Measurements from ENCODE around the gene WASHC4. TPM values are rescaled to one million over a fixed set of nuclear protein-coding genes. Genes with fewer than 3 reads are reported as not detected.

Gene WASHC4
- polyA plus RNA-seq, 1 of the 3 experiments (the other 2 are of a cell fraction): 11.2 TPM

DNA sequence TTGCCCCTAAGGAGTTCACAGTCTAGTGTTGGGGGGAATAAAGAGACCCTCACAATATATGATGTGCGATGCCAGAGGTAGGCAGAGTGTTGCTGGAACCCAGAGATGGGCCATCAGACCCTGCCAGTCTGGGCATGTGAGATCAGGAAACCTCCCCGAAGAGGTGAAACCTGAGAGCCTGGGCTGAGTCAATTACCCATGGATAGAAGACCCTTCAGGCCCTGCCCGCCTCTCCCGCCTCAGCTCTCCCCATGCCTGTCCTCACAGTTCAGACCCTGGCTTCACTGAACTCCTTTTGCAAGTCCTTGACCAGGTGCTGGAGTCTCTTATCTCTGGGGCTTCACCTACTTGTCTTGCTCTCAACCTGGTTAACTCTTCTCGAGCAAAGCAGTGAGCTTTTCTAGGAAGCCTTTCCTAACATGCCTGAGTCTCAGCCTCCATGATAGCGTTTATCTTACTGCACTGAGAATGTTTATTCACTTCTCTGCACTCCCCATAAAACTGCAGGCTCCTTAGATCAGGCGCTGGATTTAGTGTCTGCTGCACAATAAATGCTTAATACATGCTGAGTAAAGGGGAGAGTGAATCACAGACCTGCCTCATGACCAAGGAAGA, 42.9 kb upstream of the WASHC4 start:
- no peaks in the 10 kb centered on the region for H3K9me3 ChIP-seq
- H3K9me2 ChIP-seq: no peaks in the 10 kb centered on the region
- H2AFZ ChIP-seq (ENCODE audit: low read depth): no peak overlapping the region
- H3K27ac ChIP-seq (ENCODE audit: low read depth in 2 of 2, low read length in 1 of 2): no peak overlapping the region
- TF ChIP-seq NFIC (IDR thresholded peaks at IDR 0.05; ENCODE audit: borderline replicate concordance): no peak
- TF ChIP-seq, protein P1, sequence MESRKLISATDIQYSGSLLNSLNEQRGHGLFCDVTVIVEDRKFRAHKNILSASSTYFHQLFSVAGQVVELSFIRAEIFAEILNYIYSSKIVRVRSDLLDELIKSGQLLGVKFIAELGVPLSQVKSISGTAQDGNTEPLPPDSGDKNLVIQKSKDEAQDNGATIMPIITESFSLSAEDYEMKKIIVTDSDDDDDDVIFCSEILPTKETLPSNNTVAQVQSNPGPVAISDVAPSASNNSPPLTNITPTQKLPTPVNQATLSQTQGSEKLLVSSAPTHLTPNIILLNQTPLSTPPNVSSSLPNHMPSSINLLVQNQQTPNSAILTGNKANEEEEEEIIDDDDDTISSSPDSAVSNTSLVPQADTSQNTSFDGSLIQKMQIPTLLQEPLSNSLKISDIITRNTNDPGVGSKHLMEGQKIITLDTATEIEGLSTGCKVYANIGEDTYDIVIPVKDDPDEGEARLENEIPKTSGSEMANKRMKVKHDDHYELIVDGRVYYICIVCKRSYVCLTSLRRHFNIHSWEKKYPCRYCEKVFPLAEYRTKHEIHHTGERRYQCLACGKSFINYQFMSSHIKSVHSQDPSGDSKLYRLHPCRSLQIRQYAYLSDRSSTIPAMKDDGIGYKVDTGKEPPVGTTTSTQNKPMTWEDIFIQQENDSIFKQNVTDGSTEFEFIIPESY (IDR thresholded peaks at IDR 0.05; ENCODE audit: borderline replicate concordance, low read depth): no peak
- no peak for TF ChIP-seq EP300 (IDR thresholded peaks at IDR 0.05; ENCODE audit: borderline replicate concordance in 1 of 2, low read depth in 1 of 2, low read length in 1 of 2)
- TF ChIP-seq POLR2AphosphoS5 (IDR thresholded peaks at IDR 0.05; ENCODE audit: low read depth, low read length): no peak
- no peak for TF ChIP-seq MEF2A (IDR thresholded peaks at IDR 0.05; ENCODE audit: borderline replicate concordance, low read depth)
- no peak for TF ChIP-seq RXRA (IDR thresholded peaks at IDR 0.05; ENCODE audit: borderline replicate concordance, low read depth)
- TF ChIP-seq TAF1 (IDR thresholded peaks at IDR 0.05; ENCODE audit: borderline replicate concordance, low read depth, low read length): no peak
- no peak for TF ChIP-seq RCOR1 (IDR thresholded peaks at IDR 0.05; ENCODE audit: low read length)
- no peak for TF ChIP-seq YY1 (IDR thresholded peaks at IDR 0.05; ENCODE audit: low read depth)
- TF ChIP-seq FOXM1 (IDR thresholded peaks at IDR 0.05; ENCODE audit: low read depth): no peak
- TF ChIP-seq RAD21 (IDR thresholded peaks at IDR 0.05; ENCODE audit: low read length): no peak
- TF ChIP-seq JUND (IDR thresholded peaks at IDR 0.05): no peak
- TF ChIP-seq MXI1 (IDR thresholded peaks at IDR 0.05; ENCODE audit: low read depth, low read length): no peak
- no peak for TF ChIP-seq FOXJ3 (CRISPR knock-in tag; IDR thresholded peaks at IDR 0.05)
- TF ChIP-seq EZH2phosphoT487 (IDR thresholded peaks at IDR 0.05; ENCODE audit: borderline replicate concordance, low read depth): no peak
- H3K4me3 ChIP-seq (ENCODE audit: low read depth in 2 of 2, low read length in 1 of 2): no peak overlapping the region
- ChIA-PET CTCF (interaction anchor here (1.9 kb wide), 1 partner anchor 11 kb away, joined by 11 read pairs; no protein-coding TSS in a partner anchor), POLR2A (no interaction called here)
- peaks cover 0 to 9% of the 10 kb centered on the region in 2 experiments for H3K36me3 ChIP-seq (replicated peaks in 1 of 2; ENCODE audit: control insufficient read depth in 1 of 2, insufficient read depth in 2 of 2, low read length in 1 of 2)
- H3K4me2 ChIP-seq: no peak overlapping the region
- H4K20me1 ChIP-seq (ENCODE audit: insufficient read depth): no peaks in the 10 kb centered on the region
- H3K4me1 ChIP-seq (ENCODE audit: control insufficient read depth in 1 of 2, insufficient read depth in 2 of 2, low read depth in 1 of 2, low read length in 1 of 2): no peaks in the 10 kb centered on the region
- no peaks in the 10 kb centered on the region for H3F3A ChIP-seq (replicated peaks; ENCODE audit: insufficient read depth)
- no peaks in the 10 kb centered on the region for H3K79me2 ChIP-seq (ENCODE audit: insufficient read depth)
- DNase-seq: no peak
- 88% methylated on average over 5 of the region's 7 CpGs for WGBS (ENCODE audit: low lambda C conversion rate)
- H3K27me3 ChIP-seq (ENCODE audit: insufficient read depth): no peaks in the 10 kb centered on the region
- H3K9ac ChIP-seq: no peak overlapping the region

DNA sequence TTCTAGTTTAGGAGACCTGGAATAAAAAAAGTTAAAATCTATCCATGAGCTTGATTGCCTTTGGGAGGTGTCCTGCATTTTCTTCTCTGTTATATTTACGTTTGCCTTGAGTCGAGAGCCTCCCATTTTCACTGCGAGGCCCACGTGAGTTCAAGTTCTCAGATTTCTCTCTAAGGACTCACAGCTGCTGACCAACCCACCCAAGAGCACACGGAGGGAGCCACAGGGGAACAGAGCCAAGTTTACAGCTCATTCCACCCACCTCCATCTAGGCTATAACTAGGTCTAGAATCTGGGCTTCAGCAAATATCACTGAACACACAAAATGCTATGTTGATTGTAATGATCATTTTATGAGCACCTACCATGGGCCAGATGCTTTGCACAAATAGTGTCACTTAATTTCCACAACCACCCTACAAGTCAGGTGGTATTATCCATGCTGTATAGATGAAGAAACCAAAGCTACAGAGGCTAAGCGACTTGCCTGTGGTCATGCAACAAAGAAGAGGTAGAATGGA, 40.0 kb upstream of the WASHC4 start:
- 69% methylated on average over 6 of the region's 6 CpGs for WGBS (ENCODE audit: low lambda C conversion rate)
- DNase-seq: no peak
- no peaks in the 10 kb centered on the region for H3K27me3 ChIP-seq (ENCODE audit: insufficient read depth)
- H2AFZ ChIP-seq (ENCODE audit: low read depth): no peak overlapping the region
- H3K4me2 ChIP-seq: no peak overlapping the region
- H3K4me3 ChIP-seq (ENCODE audit: low read depth in 2 of 2, low read length in 1 of 2): no peak overlapping the region
- no peak overlapping the region for H3K27ac ChIP-seq (ENCODE audit: low read depth in 2 of 2, low read length in 1 of 2)
- TF ChIP-seq FOSL2 (IDR thresholded peaks at IDR 0.05; ENCODE audit: borderline replicate concordance, low read depth) (no peak), ELF1 (IDR thresholded peaks at IDR 0.05) (no peak), NRF1 (IDR thresholded peaks at IDR 0.05; ENCODE audit: low read depth, low read length) (no peak), TEAD4 (IDR thresholded peaks at IDR 0.05; ENCODE audit: borderline replicate concordance, insufficient read depth) (no peak), FOXJ3 (CRISPR knock-in tag; IDR thresholded peaks at IDR 0.05) (no peak), RFX5 (IDR thresholded peaks at IDR 0.05; ENCODE audit: low read length) (no peak), TAF1 (IDR thresholded peaks at IDR 0.05; ENCODE audit: borderline replicate concordance, low read depth, low read length) (no peak), TCF12 (IDR thresholded peaks at IDR 0.05) (no peak), FOXM1 (IDR thresholded peaks at IDR 0.05; ENCODE audit: low read depth) (no peak)
- TF ChIP-seq, protein P2, sequence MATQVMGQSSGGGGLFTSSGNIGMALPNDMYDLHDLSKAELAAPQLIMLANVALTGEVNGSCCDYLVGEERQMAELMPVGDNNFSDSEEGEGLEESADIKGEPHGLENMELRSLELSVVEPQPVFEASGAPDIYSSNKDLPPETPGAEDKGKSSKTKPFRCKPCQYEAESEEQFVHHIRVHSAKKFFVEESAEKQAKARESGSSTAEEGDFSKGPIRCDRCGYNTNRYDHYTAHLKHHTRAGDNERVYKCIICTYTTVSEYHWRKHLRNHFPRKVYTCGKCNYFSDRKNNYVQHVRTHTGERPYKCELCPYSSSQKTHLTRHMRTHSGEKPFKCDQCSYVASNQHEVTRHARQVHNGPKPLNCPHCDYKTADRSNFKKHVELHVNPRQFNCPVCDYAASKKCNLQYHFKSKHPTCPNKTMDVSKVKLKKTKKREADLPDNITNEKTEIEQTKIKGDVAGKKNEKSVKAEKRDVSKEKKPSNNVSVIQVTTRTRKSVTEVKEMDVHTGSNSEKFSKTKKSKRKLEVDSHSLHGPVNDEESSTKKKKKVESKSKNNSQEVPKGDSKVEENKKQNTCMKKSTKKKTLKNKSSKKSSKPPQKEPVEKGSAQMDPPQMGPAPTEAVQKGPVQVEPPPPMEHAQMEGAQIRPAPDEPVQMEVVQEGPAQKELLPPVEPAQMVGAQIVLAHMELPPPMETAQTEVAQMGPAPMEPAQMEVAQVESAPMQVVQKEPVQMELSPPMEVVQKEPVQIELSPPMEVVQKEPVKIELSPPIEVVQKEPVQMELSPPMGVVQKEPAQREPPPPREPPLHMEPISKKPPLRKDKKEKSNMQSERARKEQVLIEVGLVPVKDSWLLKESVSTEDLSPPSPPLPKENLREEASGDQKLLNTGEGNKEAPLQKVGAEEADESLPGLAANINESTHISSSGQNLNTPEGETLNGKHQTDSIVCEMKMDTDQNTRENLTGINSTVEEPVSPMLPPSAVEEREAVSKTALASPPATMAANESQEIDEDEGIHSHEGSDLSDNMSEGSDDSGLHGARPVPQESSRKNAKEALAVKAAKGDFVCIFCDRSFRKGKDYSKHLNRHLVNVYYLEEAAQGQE (IDR thresholded peaks at IDR 0.05; ENCODE audit: low read depth, low read length): no peak
- H3F3A ChIP-seq (replicated peaks; ENCODE audit: insufficient read depth): no peaks in the 10 kb centered on the region
- H3K36me3 ChIP-seq (replicated peaks in 1 of 2; ENCODE audit: control insufficient read depth in 1 of 2, insufficient read depth in 2 of 2, low read length in 1 of 2): no peaks in the 10 kb centered on the region
- H3K9ac ChIP-seq: no peak overlapping the region
- no peaks in the 10 kb centered on the region for H3K9me2 ChIP-seq
- H4K20me1 ChIP-seq (ENCODE audit: insufficient read depth): no peaks in the 10 kb centered on the region
- H3K4me1 ChIP-seq (ENCODE audit: control insufficient read depth in 1 of 2, insufficient read depth in 2 of 2, low read depth in 1 of 2, low read length in 1 of 2): no peaks in the 10 kb centered on the region
- ChIA-PET CTCF (interaction anchor here (1.4 to 3.7 kb wide), 3 partner anchors 14 to 686 kb away, joined by 4 to 18 read pairs (median 8); no protein-coding TSS in a partner anchor), POLR2A (no interaction called here)
- no peaks in the 10 kb centered on the region for H3K79me2 ChIP-seq (ENCODE audit: insufficient read depth)
- no peaks in the 10 kb centered on the region for H3K9me3 ChIP-seq

Measured in SK-N-SH (cell line).